Activated T-helper 17 cell treated with anti-CD3 and anti-CD28 coated beads, Interleukin-2, amount 50 U/mL, for 72 hours (primary cell): ENCODE measurements around the gene GALNT15. TPM values are rescaled to one million over a fixed set of nuclear protein-coding genes. Genes with fewer than 3 reads are reported as not detected.

Experiments used
- ATAC-seq: fragments of 150-1000 bp; cut with Tn5 transposase; replicated peaks from 2 replicates; pipeline ENCODE4 v1.10.0; 2021; ENCODE audit warnings: mild to moderate bottlenecking, moderate library complexity
- H3K27ac Mint-ChIP-seq: one replicate; pipeline ENCODE4 v1.8.0; 2022; ENCODE audit warnings: mixed read lengths
- H3K27me3 Mint-ChIP-seq: one replicate; pipeline ENCODE4 v1.8.0; 2022; ENCODE audit warnings: mixed read lengths
- H3K36me3 Mint-ChIP-seq: one replicate; pipeline ENCODE4 v1.8.0; 2022; ENCODE audit warnings: low read depth, mild to moderate bottlenecking, mixed read lengths
- H3K4me1 Mint-ChIP-seq: one replicate; pipeline ENCODE4 v1.8.0; 2022; ENCODE audit warnings: mixed read lengths
- H3K4me3 Mint-ChIP-seq: one replicate; pipeline ENCODE4 v1.8.0; 2022; ENCODE audit warnings: mild to moderate bottlenecking, mixed read lengths
- H3K9me3 Mint-ChIP-seq: one replicate; pipeline ENCODE4 v1.8.0; 2022; ENCODE audit warnings: mixed read lengths
- total RNA-seq, 2 donors: library from RNA; stranded (reverse); gene quantifications; one replicate each; pipeline ENCODE4 v1.2.3, GENCODE V29; 2022

The GALNT15 gene
- total RNA-seq, 2 donors from 2014 or later: 0.22 TPM; not detected in 1

- ATAC-seq: no peak
- H3K4me3 Mint-ChIP-seq: no peak overlapping the region
- H3K9me3 Mint-ChIP-seq: peaks cover 4% of the 10 kb centered on the region
- no peaks in the 10 kb centered on the region for H3K36me3 Mint-ChIP-seq
- H3K27me3 Mint-ChIP-seq: no peaks in the 10 kb centered on the region
- peaks cover 5% of the 10 kb centered on the region for H3K4me1 Mint-ChIP-seq
- no peak overlapping the region for H3K27ac Mint-ChIP-seq
Observed at GRCh38 chr3:16145176-16145575, 29.3 kb upstream of the GALNT15 start.

- ATAC-seq: peak; percentile 68
- peaks cover 5% of the 10 kb centered on the region for H3K4me1 Mint-ChIP-seq
- H3K27ac Mint-ChIP-seq: no peak overlapping the region
- no peak overlapping the region for H3K4me3 Mint-ChIP-seq
- H3K27me3 Mint-ChIP-seq: no peaks in the 10 kb centered on the region
- peaks cover 4% of the 10 kb centered on the region for H3K9me3 Mint-ChIP-seq
- no peaks in the 10 kb centered on the region for H3K36me3 Mint-ChIP-seq
Observed at GRCh38 chr3:16146015-16146730, 28.3 kb upstream of the GALNT15 start.

DNA sequence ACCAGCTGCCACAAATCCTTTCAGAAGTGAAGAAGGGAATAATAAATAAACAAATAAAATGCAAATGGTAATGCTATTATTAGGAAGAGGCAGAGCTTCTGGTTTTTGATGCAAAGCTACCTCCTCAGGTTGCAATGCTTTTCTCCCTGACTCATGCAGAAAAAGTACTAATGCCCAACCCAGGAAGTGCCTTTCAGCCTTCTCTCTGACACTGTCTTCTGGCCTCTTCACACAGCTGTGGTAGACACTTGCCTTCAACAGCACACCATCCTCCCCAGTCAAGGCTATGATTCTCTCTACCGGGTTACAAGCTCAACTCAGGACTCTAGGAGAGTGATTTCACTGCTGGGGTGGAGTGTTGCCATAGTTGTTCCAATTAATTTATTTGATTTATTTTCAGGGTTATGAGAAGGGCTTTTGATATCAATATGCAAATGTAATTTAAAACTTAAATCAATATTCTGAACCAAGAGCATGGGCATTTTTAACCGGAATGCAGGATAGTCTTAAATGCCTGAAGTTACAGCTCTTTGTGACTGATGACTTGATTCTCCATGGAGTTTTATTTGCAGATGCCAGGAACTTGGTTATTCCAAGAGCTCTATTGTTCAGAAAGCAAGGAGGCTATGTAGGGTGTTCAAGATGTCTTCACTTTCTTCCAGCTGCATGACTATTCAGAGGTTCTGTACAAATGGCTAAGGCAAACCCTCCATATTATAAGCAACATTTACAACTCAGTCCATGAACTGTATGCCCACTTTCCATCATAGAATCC is 27.1 kb upstream of the GALNT15 start:
- Mint-ChIP-seq H3K36me3 (no peaks in the 10 kb centered on the region), H3K9me3 (peaks cover 4% of the 10 kb centered on the region)
- peak; percentile 53 for ATAC-seq

DNA sequence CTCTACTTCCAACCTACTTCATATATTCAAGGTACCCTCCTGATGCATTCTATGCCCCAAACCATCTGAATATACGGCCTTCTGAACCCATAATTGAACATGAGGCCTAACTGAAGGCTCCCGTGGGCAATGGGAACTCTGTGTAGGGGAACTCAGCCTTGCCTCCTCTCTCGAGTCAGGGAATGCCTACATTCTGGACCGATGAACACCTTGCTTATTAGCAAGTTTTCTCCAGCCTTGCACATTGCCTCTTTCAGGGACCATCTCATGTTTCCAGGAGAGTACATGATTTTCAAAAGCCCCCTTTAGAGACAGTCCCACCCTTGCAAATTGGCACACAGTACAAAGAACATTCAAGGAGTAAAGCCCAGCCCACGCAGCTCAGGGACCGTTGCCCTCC is 26.3 kb upstream of the GALNT15 start:
- ATAC-seq: no peak
- H3K4me3 Mint-ChIP-seq: no peak overlapping the region
- no peak overlapping the region for H3K27ac Mint-ChIP-seq
- no peaks in the 10 kb centered on the region for H3K27me3 Mint-ChIP-seq
- H3K36me3 Mint-ChIP-seq: no peaks in the 10 kb centered on the region
- peaks cover 5% of the 10 kb centered on the region for H3K4me1 Mint-ChIP-seq
- peaks cover 4% of the 10 kb centered on the region for H3K9me3 Mint-ChIP-seq

More for the DNA sequence above, 27.1 kb upstream of the GALNT15 start:
- Mint-ChIP-seq H3K27me3 (no peaks in the 10 kb centered on the region), H3K27ac (peak overlapping the region; percentile 65), H3K4me3 (no peak overlapping the region), H3K4me1 (peaks cover 5% of the 10 kb centered on the region)

DNA sequence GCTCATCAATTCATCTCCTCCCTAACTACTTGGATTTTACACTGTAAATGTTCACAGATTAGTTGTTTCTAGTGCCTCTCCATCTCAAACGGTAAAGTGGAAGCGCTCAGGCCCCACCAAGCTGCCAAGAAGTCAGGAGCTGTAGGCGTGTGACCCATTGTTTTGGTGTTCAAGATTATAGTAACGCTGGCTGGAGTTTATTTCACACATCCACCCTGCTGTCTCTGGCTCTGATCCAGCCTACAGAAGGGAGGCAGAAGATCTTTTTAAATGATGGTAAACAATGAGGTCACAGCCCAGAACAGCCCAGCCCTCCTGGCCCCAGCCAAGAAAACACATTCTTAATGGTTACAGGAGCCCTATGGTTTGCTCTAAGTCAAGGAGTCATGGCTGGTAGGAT is 25.7 kb upstream of the GALNT15 start:
- H3K27me3 Mint-ChIP-seq: peaks cover 5% of the 10 kb centered on the region
- no peak overlapping the region for H3K27ac Mint-ChIP-seq
- no peak for ATAC-seq
- no peaks in the 10 kb centered on the region for H3K36me3 Mint-ChIP-seq
- peaks cover 5% of the 10 kb centered on the region for H3K4me1 Mint-ChIP-seq
- H3K4me3 Mint-ChIP-seq: no peak overlapping the region
- peaks cover 9% of the 10 kb centered on the region for H3K9me3 Mint-ChIP-seq

- Mint-ChIP-seq H3K4me1 (peaks cover 5% of the 10 kb centered on the region), H3K36me3 (no peaks in the 10 kb centered on the region), H3K9me3 (peaks cover 8% of the 10 kb centered on the region), H3K27me3 (peaks cover 8% of the 10 kb centered on the region), H3K27ac (no peak overlapping the region), H3K4me3 (no peak overlapping the region)
- ATAC-seq: no peak
Observed at GRCh38 chr3:16150285-16150684, 24.2 kb upstream of the GALNT15 start.

GRCh38 chr3:16151109-16151508 is 23.4 kb upstream of the GALNT15 start:
- peaks cover 8% of the 10 kb centered on the region for H3K9me3 Mint-ChIP-seq
- no peak overlapping the region for H3K4me3 Mint-ChIP-seq
- ATAC-seq: no peak
- H3K27me3 Mint-ChIP-seq: peaks cover 8% of the 10 kb centered on the region
- H3K36me3 Mint-ChIP-seq: no peaks in the 10 kb centered on the region
- peaks cover 5% of the 10 kb centered on the region for H3K4me1 Mint-ChIP-seq
- H3K27ac Mint-ChIP-seq: no peak overlapping the region

- H3K36me3 Mint-ChIP-seq: no peaks in the 10 kb centered on the region
- H3K4me1 Mint-ChIP-seq: no peaks in the 10 kb centered on the region
- H3K27ac Mint-ChIP-seq: no peak overlapping the region
- peaks cover 17% of the 10 kb centered on the region for H3K9me3 Mint-ChIP-seq
- H3K4me3 Mint-ChIP-seq: no peak overlapping the region
- peaks cover 29% of the 10 kb centered on the region for H3K27me3 Mint-ChIP-seq
- no peak for ATAC-seq
Observed at GRCh38 chr3:16168211-16168610, 6.3 kb upstream of the GALNT15 start.

DNA sequence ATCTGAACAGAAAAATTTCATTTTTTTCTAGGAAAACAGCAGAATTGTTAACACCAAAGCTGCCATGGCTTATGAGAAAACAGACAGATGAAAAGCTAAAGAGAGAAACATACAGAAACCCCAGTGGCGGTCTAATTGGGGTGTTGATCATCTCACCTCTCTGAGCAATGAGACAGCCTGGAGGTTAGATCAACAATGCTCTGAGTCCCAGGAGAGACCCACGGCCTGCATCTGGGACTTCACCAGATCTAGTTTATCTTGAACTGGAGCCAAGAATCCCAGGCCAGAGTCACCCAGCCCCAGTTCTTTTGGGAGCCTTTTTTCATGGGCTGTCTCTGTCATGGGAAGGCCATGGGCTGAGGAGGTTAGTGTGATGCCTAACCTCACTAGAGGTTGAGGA is 3.5 kb upstream of the GALNT15 start:
- Mint-ChIP-seq H3K36me3 (no peaks in the 10 kb centered on the region), H3K9me3 (peaks cover 4% of the 10 kb centered on the region), H3K27me3 (peaks cover 19% of the 10 kb centered on the region), H3K4me1 (no peaks in the 10 kb centered on the region), H3K27ac (no peak overlapping the region), H3K4me3 (no peak overlapping the region)
- no peak for ATAC-seq

DNA sequence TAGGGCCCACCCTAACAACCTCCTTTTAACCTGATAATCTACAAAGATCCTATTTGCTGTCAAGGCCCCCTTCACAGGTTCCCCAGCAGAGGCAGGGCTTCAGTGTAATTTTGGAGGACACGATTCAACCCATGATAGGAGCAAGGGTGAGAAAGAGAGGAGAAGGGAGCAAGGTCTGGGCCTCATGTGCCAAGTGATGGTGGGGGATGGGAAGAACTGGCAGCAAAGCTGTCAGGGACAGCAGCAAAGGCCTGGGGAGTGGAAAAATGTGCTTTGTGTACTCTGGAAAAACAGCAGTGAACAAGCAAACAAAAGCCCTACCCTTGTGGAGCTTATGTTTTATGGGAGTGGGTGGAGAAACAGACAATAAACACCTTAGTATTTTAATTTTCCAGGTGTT is 2.7 kb upstream of the GALNT15 start:
- H3K27ac Mint-ChIP-seq: peak overlapping the region; percentile 6
- H3K4me1 Mint-ChIP-seq: no peaks in the 10 kb centered on the region
- no peak for ATAC-seq
- peaks cover 4% of the 10 kb centered on the region for H3K9me3 Mint-ChIP-seq
- H3K4me3 Mint-ChIP-seq: no peak overlapping the region
- H3K36me3 Mint-ChIP-seq: no peaks in the 10 kb centered on the region
- H3K27me3 Mint-ChIP-seq: peaks cover 11% of the 10 kb centered on the region

GRCh38 chr3:16173283-16174025 is 1.0 kb upstream of the GALNT15 start:
- no peaks in the 10 kb centered on the region for H3K4me1 Mint-ChIP-seq
- H3K9me3 Mint-ChIP-seq: peaks cover 4% of the 10 kb centered on the region
- H3K27ac Mint-ChIP-seq: no peak overlapping the region
- no peak for ATAC-seq
- H3K36me3 Mint-ChIP-seq: no peaks in the 10 kb centered on the region
- peaks cover 18% of the 10 kb centered on the region for H3K27me3 Mint-ChIP-seq
- H3K4me3 Mint-ChIP-seq: no peak overlapping the region

DNA sequence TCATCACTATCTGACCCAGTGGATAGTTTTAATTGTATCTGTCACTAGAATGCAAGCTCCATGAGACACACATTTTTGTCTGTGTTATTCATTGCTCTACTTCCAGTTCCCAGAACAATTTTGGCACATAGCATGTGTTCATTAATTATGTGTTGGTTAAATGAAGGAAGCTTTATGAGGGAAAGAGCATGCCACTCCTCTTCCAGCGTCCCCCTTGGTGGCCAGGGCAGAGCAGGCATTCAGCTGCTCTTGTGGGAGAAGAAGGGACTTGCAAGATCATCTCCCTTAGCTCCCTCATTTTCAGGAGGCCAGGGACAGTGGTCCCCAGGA is 489 bp upstream of the GALNT15 start:
- H3K27me3 Mint-ChIP-seq: peaks cover 23% of the 10 kb centered on the region
- H3K36me3 Mint-ChIP-seq: no peaks in the 10 kb centered on the region
- H3K4me1 Mint-ChIP-seq: no peaks in the 10 kb centered on the region
- H3K9me3 Mint-ChIP-seq: peaks cover 4% of the 10 kb centered on the region
- H3K4me3 Mint-ChIP-seq: no peak overlapping the region
- no peak overlapping the region for H3K27ac Mint-ChIP-seq
- no peak for ATAC-seq

DNA sequence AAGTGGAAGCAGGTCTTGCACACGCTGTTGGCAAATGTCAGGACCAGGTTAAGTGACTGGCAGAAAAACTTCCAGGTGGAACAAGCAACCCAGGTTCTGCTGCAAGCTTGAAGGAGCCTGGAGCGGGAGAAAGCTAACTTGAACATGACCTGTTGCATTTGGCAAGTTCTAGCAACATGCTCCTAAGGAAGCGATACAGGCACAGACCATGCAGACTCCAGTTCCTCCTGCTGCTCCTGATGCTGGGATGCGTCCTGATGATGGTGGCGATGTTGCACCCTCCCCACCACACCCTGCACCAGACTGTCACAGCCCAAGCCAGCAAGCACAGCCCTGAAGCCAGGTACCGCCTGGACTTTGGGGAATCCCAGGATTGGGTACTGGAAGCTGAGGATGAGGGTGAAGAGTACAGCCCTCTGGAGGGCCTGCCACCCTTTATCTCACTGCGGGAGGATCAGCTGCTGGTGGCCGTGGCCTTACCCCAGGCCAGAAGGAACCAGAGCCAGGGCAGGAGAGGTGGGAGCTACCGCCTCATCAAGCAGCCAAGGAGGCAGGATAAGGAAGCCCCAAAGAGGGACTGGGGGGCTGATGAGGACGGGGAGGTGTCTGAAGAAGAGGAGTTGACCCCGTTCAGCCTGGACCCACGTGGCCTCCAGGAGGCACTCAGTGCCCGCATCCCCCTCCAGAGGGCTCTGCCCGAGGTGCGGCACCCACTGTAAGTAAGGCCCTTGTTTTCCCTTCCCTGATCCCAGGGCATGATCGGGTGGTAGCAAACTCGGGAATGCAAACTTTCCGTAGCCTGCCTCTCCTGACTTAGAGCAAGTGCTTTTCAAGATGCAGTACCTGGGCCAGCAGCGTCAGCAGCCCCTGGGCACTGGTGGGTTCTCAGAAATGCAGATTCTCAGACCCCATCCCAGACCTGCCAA is 759 bp downstream of the GALNT15 start:
- Mint-ChIP-seq H3K4me1 (no peaks in the 10 kb centered on the region), H3K27me3 (peaks cover 23% of the 10 kb centered on the region)

More for the DNA sequence above, 759 bp downstream of the GALNT15 start:
- no peak overlapping the region for H3K4me3 Mint-ChIP-seq
- ATAC-seq: no peak
- no peak overlapping the region for H3K27ac Mint-ChIP-seq
- H3K36me3 Mint-ChIP-seq: no peaks in the 10 kb centered on the region
- H3K9me3 Mint-ChIP-seq: no peaks in the 10 kb centered on the region
